Transverse colon (tissue), 4 donors: ENCODE measurements around the gene TBL3. TPM values are rescaled to one million over a fixed set of nuclear protein-coding genes. Genes with fewer than 3 reads are reported as not detected.
A peak's percentile ranks its signal among the peaks of the same experiment; 100 is the strongest.

Experiments used
- DNase-seq: peaks from one replicate; pipeline ENCODE4 v3.0.0-alpha.2; 2019
- H3K27ac ChIP-seq, 4 donors: fragments of 200-600 bp; sonication (generic); 2 replicates each; pipeline ENCODE4 v1.5.1; 2016 to 2018; ENCODE audit warnings: inconsistent platforms in 4 of 4
- H3K27me3 ChIP-seq: fragments of 200-600 bp; sonication (generic); 2 replicates; pipeline ENCODE4 v1.5.1; 2017; ENCODE audit warnings: inconsistent platforms
- H3K36me3 ChIP-seq, 4 donors: fragments of 200-600 bp; sonication (generic); 2 replicates each; pipeline ENCODE4 v1.5.1; 2017 to 2019; ENCODE audit warnings: inconsistent platforms in 4 of 4
- H3K4me1 ChIP-seq, 4 donors: fragments of 200-600 bp; sonication (generic); 2 replicates each; pipeline ENCODE4 v1.5.1; 2017 to 2020; ENCODE audit warnings: inconsistent platforms in 4 of 4
- H3K4me3 ChIP-seq, 4 donors: fragments of 200-600 bp; sonication (generic); 1 replicate in 1 of 4; 2 replicates in 3 of 4; pipeline versions ENCODE4 v1.5.1 to v1.6.1; 2017 to 2019; ENCODE audit warnings: inconsistent platforms in 4 of 4
- H3K9me3 ChIP-seq, 2 donors: fragments of 200-600 bp; sonication (generic); 2 replicates each; pipeline ENCODE4 v1.5.1; 2017 to 2019; ENCODE audit warnings: inconsistent platforms in 2 of 2
- CTCF ChIP-seq, 5 experiments: fragments of 200-600 bp in 3 of 5; fragments of 450-650 bp in 2 of 5; sonication (generic) in 3 of 5; IDR thresholded peaks; 1 replicate in 2 of 5; 2 replicates in 3 of 5; pipeline ENCODE4 v1.5.1; 2016 to 2017; ENCODE audit warnings: antibody characterized with exemption in 5 of 5, inconsistent platforms in 3 of 5, mild to moderate bottlenecking in 2 of 5, moderate library complexity in 1 of 5
- EP300 ChIP-seq: sonication (generic); formaldehyde crosslinking; IDR thresholded peaks from one replicate; pipeline ENCODE4 v1.6.1; 2017; ENCODE audit warnings: antibody characterized with exemption, low read depth
- POLR2A ChIP-seq: fragments of 450-650 bp; IDR thresholded peaks from one replicate; pipeline ENCODE4 v1.6.1; 2016; ENCODE audit warnings: antibody characterized with exemption, mild to moderate bottlenecking, moderate library complexity
- POLR2AphosphoS5 ChIP-seq, 3 donors: sonication (generic); formaldehyde crosslinking; IDR thresholded peaks; one replicate each; pipeline ENCODE4 v1.6.1; 2016; ENCODE audit warnings: antibody characterized with exemption in 3 of 3
- WGBS, 2 donors: methylation state at CpG; one replicate each; pipeline ENCODE4 v1.1.5; 2018; ENCODE audit warnings: low coverage in 1 of 2; 5-methylcytosine and 5-hydroxymethylcytosine counted together
- in situ Hi-C, 4 donors: fragments of 200-750 bp; cut with MboI; loops; one replicate each; pipeline versions ENCODE4 v1.15.0 to v1.15.1; 2017; ENCODE audit warnings: low sequenced_read_pairs in 3 of 4, low pct_ligation_motif_present in 1 of 4, low pct_unique_long_range_greater_than_20kb in 1 of 4
- intact Hi-C: fragments of 100-400 bp; cut with DNase I; formaldehyde crosslinking; loops from one replicate; pipeline ENCODE4 v1.15.1; 2023; ENCODE audit warnings: low total_unique reads
- small RNA-seq, 4 donors: library from RNA; depleted of rRNA; stranded (forward); fragments of <200 nt; gene quantifications; one replicate each; pipeline ENCODE3, GENCODE V24; 2016
- total RNA-seq, 4 donors: library from RNA; depleted of rRNA; stranded (reverse); fragments of >200 nt; gene quantifications; one replicate each; pipeline ENCODE4 v1.1.0, GENCODE V29; 2016

The TBL3 gene
- total RNA-seq, 4 donors from 2014 or later: 23.2 to 31.0 (median 28.2) TPM

- H3K36me3 ChIP-seq: no peaks in the 10 kb centered on the region
- no peak for TF ChIP-seq CTCF (IDR thresholded peaks at IDR 0.05)
- no peak for TF ChIP-seq EP300
- TF ChIP-seq POLR2A: no peak
- in situ Hi-C loops (no loop called here), intact Hi-C loops (no loop called here)
- DNase-seq: no peak
- H3K4me3 ChIP-seq: no peak overlapping the region
- no peaks in the 10 kb centered on the region for H3K9me3 ChIP-seq
- H3K4me1 ChIP-seq: peaks cover 0 to 44% (median 33%) of the 10 kb centered on the region in 4 donors
- no peaks in the 10 kb centered on the region for H3K27me3 ChIP-seq
- WGBS, 2 donors: 87% methylated on average over 11 of the region's 11 CpGs; no CpG with 5 or more reads in 1 of the 2 donors
- H3K27ac ChIP-seq: peak overlapping the region in 3 of 4 donors; percentile 8 to 58 (median 14)
Measured at GRCh38 chr16:2030036-2030435, 58.2 kb downstream of the TBL3 start.

DNA sequence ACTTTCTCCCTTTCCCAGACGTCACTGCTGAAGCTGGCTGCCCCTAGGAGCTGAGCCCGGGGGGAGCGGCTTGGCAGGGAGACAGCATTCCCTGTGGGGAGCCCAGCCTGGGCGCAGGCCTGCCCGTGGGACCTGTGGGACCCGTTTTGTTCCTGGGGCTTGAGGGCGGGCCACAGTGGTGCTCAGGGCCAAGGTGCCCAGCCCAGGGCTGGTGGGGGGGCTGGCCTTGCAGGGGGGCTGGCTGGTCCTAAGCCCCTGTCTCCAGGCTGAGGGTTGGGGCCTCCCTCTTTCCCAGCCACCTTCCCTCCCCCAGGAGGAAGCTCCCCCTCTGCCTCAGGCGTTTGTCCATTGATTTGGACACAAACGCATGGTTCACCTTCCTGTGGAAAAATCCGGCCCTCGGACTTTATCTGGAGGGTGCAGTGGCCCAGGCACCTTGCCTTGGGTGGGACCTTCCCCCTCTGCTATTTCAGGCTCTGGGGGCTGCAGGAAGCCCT lies 59.3 kb downstream of the TBL3 start:
- H3K27ac ChIP-seq: peak overlapping the region in 3 of 4 donors; percentile 58 to 88 (median 85)
- no peak for DNase-seq
- H3K36me3 ChIP-seq: no peaks in the 10 kb centered on the region
- in situ Hi-C loops (no loop called here), intact Hi-C loops (no loop called here)
- no peak overlapping the region for H3K4me3 ChIP-seq
- no peaks in the 10 kb centered on the region for H3K9me3 ChIP-seq
- peaks cover 9 to 52% (median 42%) of the 10 kb centered on the region in 4 donors for H3K4me1 ChIP-seq
- WGBS, 2 donors: 77 to 100% methylated on average over 1 to 11 of the region's 11 CpGs
- no peaks in the 10 kb centered on the region for H3K27me3 ChIP-seq
- TF ChIP-seq POLR2AphosphoS5 (IDR thresholded peaks at IDR 0.05): no peak
- no peak for TF ChIP-seq CTCF (IDR thresholded peaks at IDR 0.05)
- TF ChIP-seq POLR2A: no peak
- no peak for TF ChIP-seq EP300

Small RNA genes lying within 50 kb of the gene (small RNA-seq; reads per million reads assigned to genes)
- gene AC005363.2: 0 to 0.28 (median 0.12) reads per million in 4 donors
- gene RN7SL219P: 0 reads per million in 4 donors
- 0 reads per million in 4 donors for gene SNORA10
- gene SNORA64: 0 reads per million in 4 donors

Other genes starting within 250 kb of the TBL3 start
- gene NME3, start 200.5 kb upstream of the TBL3 start, total RNA-seq: 100 to 1,000 TPM; 116 to 286 (median 132) TPM
- gene EME2, start 199.2 kb upstream of the TBL3 start, total RNA-seq: 100 to 1,000 TPM in 1 of 4 donors, 10 to 100 TPM in 3; 23.6 to 173 (median 45.4) TPM
- 100 to 1,000 TPM; 102 to 253 (median 121) TPM for gene MRPS34, start 198.9 kb upstream of the TBL3 start, total RNA-seq
- gene SPSB3, start 189.5 kb upstream of the TBL3 start, total RNA-seq: 100 to 1,000 TPM; 101 to 289 (median 125) TPM
- gene NUBP2, start 189.1 kb upstream of the TBL3 start, total RNA-seq: 100 to 1,000 TPM in 1 of 4 donors, 10 to 100 TPM in 3; 15.3 to 165 (median 59.6) TPM
- gene IGFALS, start 178.3 kb upstream of the TBL3 start, total RNA-seq: 10 to 100 TPM in 1 of 4 donors, under 1 TPM in 2, not detected in 1; 0.27 to 10.8 (median 0.48) TPM
- gene HAGH, start 145.2 kb upstream of the TBL3 start, total RNA-seq: 100 to 1,000 TPM in 2 of 4 donors, 10 to 100 TPM in 2; 40.6 to 403 (median 121) TPM
- 100 to 1,000 TPM in 2 of 4 donors, 10 to 100 TPM in 2; 88.0 to 149 (median 104) TPM for gene FAHD1, start 144.8 kb upstream of the TBL3 start, total RNA-seq
- gene MEIOB, start 99.9 kb upstream of the TBL3 start, total RNA-seq: not detected
- gene HS3ST6, start 53.6 kb upstream of the TBL3 start, total RNA-seq: 1 to 10 TPM in 2 of 4 donors, under 1 TPM in 1, not detected in 1; 1.00 to 4.4 (median 1.1) TPM
- 10 to 100 TPM; 13.9 to 56.5 (median 29.3) TPM for gene MSRB1, start 28.9 kb upstream of the TBL3 start, total RNA-seq
- under 1 TPM in 1 of 4 donors, not detected in 3; 0.55 TPM for gene RPL3L, start 17.4 kb upstream of the TBL3 start, total RNA-seq
- gene NDUFB10, start 12.5 kb upstream of the TBL3 start, total RNA-seq: 100 to 1,000 TPM; 137 to 496 (median 250) TPM
- 1,000 to 10,000 TPM in 3 of 4 donors, 100 to 1,000 TPM in 1; 896 to 2,085 (median 1,613) TPM for gene RPS2, start 7.2 kb upstream of the TBL3 start, total RNA-seq
- not detected for gene RNF151, start 5.2 kb upstream of the TBL3 start, total RNA-seq
- gene NOXO1, start 9.4 kb downstream of the TBL3 start, total RNA-seq: 10 to 100 TPM in 3 of 4 donors, 1 to 10 TPM in 1; 4.2 to 29.8 (median 19.4) TPM
- gene GFER, start 12.1 kb downstream of the TBL3 start, total RNA-seq: 100 to 1,000 TPM in 1 of 4 donors, 10 to 100 TPM in 3; 29.9 to 117 (median 64.3) TPM
- 1 to 10 TPM in 3 of 4 donors, not detected in 1; 2.7 to 4.8 (median 2.9) TPM for gene SYNGR3, start 17.9 kb downstream of the TBL3 start, total RNA-seq
- gene ZNF598, start 37.8 kb downstream of the TBL3 start, total RNA-seq: 100 to 1,000 TPM in 1 of 4 donors, 10 to 100 TPM in 3; 28.3 to 145 (median 42.0) TPM
- under 1 TPM in 1 of 4 donors, not detected in 3; 0.41 TPM for gene NPW, start 47.7 kb downstream of the TBL3 start, total RNA-seq
- 10 to 100 TPM in 3 of 4 donors, 1 to 10 TPM in 1; 3.7 to 61.9 (median 29.8) TPM for gene NHERF2, start 54.8 kb downstream of the TBL3 start, total RNA-seq
- 10 to 100 TPM; 12.7 to 32.9 (median 23.2) TPM for gene NTHL1, start 75.8 kb downstream of the TBL3 start, total RNA-seq
- 100 to 1,000 TPM in 2 of 4 donors, 10 to 100 TPM in 2; 88.3 to 206 (median 127) TPM for gene TSC2, start 75.9 kb downstream of the TBL3 start, total RNA-seq
- gene PKD1, start 163.8 kb downstream of the TBL3 start, total RNA-seq: 1,000 to 10,000 TPM in 1 of 4 donors, 100 to 1,000 TPM in 3; 131 to 1,015 (median 289) TPM
- gene RAB26, start 176.6 kb downstream of the TBL3 start, total RNA-seq: 10 to 100 TPM in 3 of 4 donors, 1 to 10 TPM in 1; 8.3 to 28.4 (median 14.2) TPM
- 10 to 100 TPM; 43.4 to 80.4 (median 63.0) TPM for gene TRAF7, start 183.7 kb downstream of the TBL3 start, total RNA-seq
- under 1 TPM in 2 of 4 donors, not detected in 2; under 0.01 to 0.14 TPM for gene CASKIN1, start 224.6 kb downstream of the TBL3 start, total RNA-seq
- 10 to 100 TPM; 50.8 to 81.8 (median 73.1) TPM for gene MLST8, start 233.4 kb downstream of the TBL3 start, total RNA-seq
- 10 to 100 TPM in 2 of 4 donors, 1 to 10 TPM in 2; 5.7 to 29.9 (median 11.7) TPM for gene BRICD5, start 238.8 kb downstream of the TBL3 start, total RNA-seq
- gene PGP, start 242.8 kb downstream of the TBL3 start, total RNA-seq: 10 to 100 TPM; 18.0 to 49.0 (median 29.5) TPM